Measurements from ENCODE around the gene TP73.

- TF ChIP-seq CTCF (IDR thresholded peaks at IDR 0.05; ENCODE audit: low read depth, low read length, poor library complexity, severe bottlenecking) (no peak), EZH2phosphoT487 (IDR thresholded peaks at IDR 0.05; ENCODE audit: borderline replicate concordance, low read length) (no peak)
Observed at GRCh38 chr1:3603156-3603555, 49.2 kb upstream of the TP73 start.

Data from DOHH2 (cell line).